Large intestine (tissue), 3 donors: ENCODE data around the gene MBTPS1. TPM values are rescaled to one million over a fixed set of nuclear protein-coding genes. Genes with fewer than 3 reads are reported as not detected.

Experiments used
- DNase-seq, 2 donors: peaks; one replicate each; pipeline versions ENCODE4 v3.0.0 to v3.0.0-alpha.2; 2013
- H3K27ac ChIP-seq: one replicate; pipeline ENCODE4 v1.5.1; 2013; ENCODE audit warnings: low read length
- H3K27me3 ChIP-seq: 2 replicates; pipeline ENCODE4 v1.6.1; 2013; ENCODE audit warnings: low read length; ENCODE audit not compliant: control insufficient read depth, insufficient read depth
- H3K36me3 ChIP-seq: 2 replicates; pipeline ENCODE4 v1.6.1; 2013; ENCODE audit warnings: low read length; ENCODE audit not compliant: control insufficient read depth, insufficient read depth
- H3K4me1 ChIP-seq: one replicate; pipeline ENCODE4 v1.6.1; 2013; ENCODE audit warnings: low read length; ENCODE audit not compliant: control insufficient read depth, insufficient read depth
- H3K4me3 ChIP-seq: one replicate; pipeline ENCODE4 v1.5.1; 2013; ENCODE audit warnings: low read length
- H3K9me3 ChIP-seq: one replicate; pipeline ENCODE4 v1.6.1; 2013; ENCODE audit warnings: mild to moderate bottlenecking, low read depth, low read length, moderate library complexity; ENCODE audit not compliant: control insufficient read depth
- WGBS: methylation state at CpG from one replicate; pipeline ENCODE4 v1.1.5; 2013; ENCODE audit warnings: low lambda C conversion rate; ENCODE audit not compliant: insufficient coverage; 5-methylcytosine and 5-hydroxymethylcytosine counted together
- polyA plus RNA-seq: library from polyadenylated mRNA; unstranded; fragments of 120-200 nt; gene quantifications from one replicate; pipeline ENCODE4 v1.2.1, GENCODE V29; 2013

The MBTPS1 gene
- polyA plus RNA-seq, 1 donor, result 67.7 TPM

GRCh38 chr16:84087466-84088151 is 29.1 kb downstream of the MBTPS1 start:
- Histone ChIP-seq H3K36me3 (peaks cover 77% of the 10 kb centered on the region), H3K27me3 (no peaks in the 10 kb centered on the region), H3K4me1 (no peaks in the 10 kb centered on the region), H3K27ac (no peak overlapping the region), H3K9me3 (no peaks in the 10 kb centered on the region), H3K4me3 (no peak overlapping the region)
- 100% methylated on average over 3 of the region's 11 CpGs for WGBS
- no peak for DNase-seq

GRCh38 chr16:84087001-84087400 is 29.7 kb downstream of the MBTPS1 start:
- Histone ChIP-seq H3K4me3 (no peak overlapping the region), H3K27me3 (no peaks in the 10 kb centered on the region), H3K27ac (no peak overlapping the region), H3K4me1 (no peaks in the 10 kb centered on the region), H3K9me3 (no peaks in the 10 kb centered on the region), H3K36me3 (peaks cover 77% of the 10 kb centered on the region)
- DNase-seq, result no peak
- WGBS, result 100% methylated on average over 3 of the region's 12 CpGs

GRCh38 chr16:84086341-84086740 is 30.4 kb downstream of the MBTPS1 start:
- whole genome bisulfite sequencing, result 62% methylated on average over 3 of the region's 11 CpGs
- Histone ChIP-seq H3K4me3 (no peak overlapping the region), H3K36me3 (peaks cover 77% of the 10 kb centered on the region), H3K27ac (no peak overlapping the region), H3K9me3 (no peaks in the 10 kb centered on the region), H3K4me1 (no peaks in the 10 kb centered on the region), H3K27me3 (no peaks in the 10 kb centered on the region)
- no peak for DNase-seq

GRCh38 chr16:84085773-84086172 is 31.0 kb downstream of the MBTPS1 start:
- H3K27me3 ChIP-seq, result no peaks in the 10 kb centered on the region
- 80% methylated on average over 4 of the region's 6 CpGs for WGBS
- no peaks in the 10 kb centered on the region for H3K4me1 ChIP-seq

GRCh38 chr16:84085271-84085667 is 31.5 kb downstream of the MBTPS1 start:
- Histone ChIP-seq H3K27me3 (no peaks in the 10 kb centered on the region), H3K4me1 (no peaks in the 10 kb centered on the region), H3K36me3 (peaks cover 79% of the 10 kb centered on the region), H3K27ac (no peak overlapping the region), H3K4me3 (no peak overlapping the region), H3K9me3 (no peaks in the 10 kb centered on the region)
- 75% methylated on average over 1 of the region's 8 CpGs for WGBS
- DNase-seq, result no peak

More at GRCh38 chr16:84085773-84086172, 31.0 kb downstream of the MBTPS1 start:
- Histone ChIP-seq H3K4me3 (no peak overlapping the region), H3K9me3 (no peaks in the 10 kb centered on the region), H3K36me3 (peaks cover 78% of the 10 kb centered on the region), H3K27ac (no peak overlapping the region)
- DNase-seq, result no peak

GRCh38 chr16:84084570-84085270 is 32.0 kb downstream of the MBTPS1 start:
- no CpG with 5 or more reads among the region's 11 CpGs for WGBS
- Histone ChIP-seq H3K27me3 (no peaks in the 10 kb centered on the region), H3K27ac (no peak overlapping the region), H3K4me1 (no peaks in the 10 kb centered on the region), H3K4me3 (no peak overlapping the region), H3K9me3 (no peaks in the 10 kb centered on the region), H3K36me3 (peaks cover 79% of the 10 kb centered on the region)
- DNase-seq, result peak; percentile 54 to 56

- H3K27me3 ChIP-seq, result no peaks in the 10 kb centered on the region
- WGBS, result no CpG with 5 or more reads among the region's 11 CpGs
- no peaks in the 10 kb centered on the region for H3K9me3 ChIP-seq
- no peak overlapping the region for H3K27ac ChIP-seq
- H3K4me1 ChIP-seq, result no peaks in the 10 kb centered on the region
- DNase-seq, result peak in 1 of 2 donors; percentile 13
- H3K4me3 ChIP-seq, result no peak overlapping the region
- H3K36me3 ChIP-seq, result peaks cover 78% of the 10 kb centered on the region
These were observed 33.7 kb downstream of the MBTPS1 start for GRCh38 chr16:84082835-84083569.

GRCh38 chr16:84082110-84082509 is 34.6 kb downstream of the MBTPS1 start:
- no peak for DNase-seq
- H3K36me3 ChIP-seq, result peaks cover 76% of the 10 kb centered on the region
- no peaks in the 10 kb centered on the region for H3K27me3 ChIP-seq
- no peak overlapping the region for H3K27ac ChIP-seq
- no peaks in the 10 kb centered on the region for H3K9me3 ChIP-seq
- no peak overlapping the region for H3K4me3 ChIP-seq
- WGBS, result no CpG with 5 or more reads among the region's 6 CpGs
- no peaks in the 10 kb centered on the region for H3K4me1 ChIP-seq

- H3K27me3 ChIP-seq, result no peaks in the 10 kb centered on the region
- peaks cover 73% of the 10 kb centered on the region for H3K36me3 ChIP-seq
- no peak overlapping the region for H3K4me3 ChIP-seq
- DNase-seq, result no peak
- H3K27ac ChIP-seq, result no peak overlapping the region
- H3K9me3 ChIP-seq, result no peaks in the 10 kb centered on the region
- H3K4me1 ChIP-seq, result no peaks in the 10 kb centered on the region
- WGBS, result no CpG with 5 or more reads among the region's 14 CpGs
These were observed 35.2 kb downstream of the MBTPS1 start for GRCh38 chr16:84081446-84081989.

- WGBS, result 100% methylated on average over 2 of the region's 6 CpGs
- no peak for DNase-seq
- Histone ChIP-seq H3K4me1 (no peaks in the 10 kb centered on the region), H3K36me3 (peaks cover 67% of the 10 kb centered on the region), H3K4me3 (no peak overlapping the region), H3K27ac (no peak overlapping the region), H3K27me3 (no peaks in the 10 kb centered on the region), H3K9me3 (no peaks in the 10 kb centered on the region)
These were observed 35.9 kb downstream of the MBTPS1 start for GRCh38 chr16:84080813-84081212.
